Activated T-cell treated with anti-CD3 and anti-CD28 coated beads, Interleukin-2, amount 50 U/mL, for 48 hours (primary cell): ENCODE measurements around the gene UVSSA.
"Not testable (repeated sequence)": the region's sequence is repeated elsewhere in the genome, so short reads cannot be mapped to it uniquely, and the experiment has no call there.

Experiments
- DNase-seq, 2 experiments: peaks; one replicate each; pipeline ENCODE4 v3.0.0-alpha.2; 2020

The UVSSA gene

DNA sequence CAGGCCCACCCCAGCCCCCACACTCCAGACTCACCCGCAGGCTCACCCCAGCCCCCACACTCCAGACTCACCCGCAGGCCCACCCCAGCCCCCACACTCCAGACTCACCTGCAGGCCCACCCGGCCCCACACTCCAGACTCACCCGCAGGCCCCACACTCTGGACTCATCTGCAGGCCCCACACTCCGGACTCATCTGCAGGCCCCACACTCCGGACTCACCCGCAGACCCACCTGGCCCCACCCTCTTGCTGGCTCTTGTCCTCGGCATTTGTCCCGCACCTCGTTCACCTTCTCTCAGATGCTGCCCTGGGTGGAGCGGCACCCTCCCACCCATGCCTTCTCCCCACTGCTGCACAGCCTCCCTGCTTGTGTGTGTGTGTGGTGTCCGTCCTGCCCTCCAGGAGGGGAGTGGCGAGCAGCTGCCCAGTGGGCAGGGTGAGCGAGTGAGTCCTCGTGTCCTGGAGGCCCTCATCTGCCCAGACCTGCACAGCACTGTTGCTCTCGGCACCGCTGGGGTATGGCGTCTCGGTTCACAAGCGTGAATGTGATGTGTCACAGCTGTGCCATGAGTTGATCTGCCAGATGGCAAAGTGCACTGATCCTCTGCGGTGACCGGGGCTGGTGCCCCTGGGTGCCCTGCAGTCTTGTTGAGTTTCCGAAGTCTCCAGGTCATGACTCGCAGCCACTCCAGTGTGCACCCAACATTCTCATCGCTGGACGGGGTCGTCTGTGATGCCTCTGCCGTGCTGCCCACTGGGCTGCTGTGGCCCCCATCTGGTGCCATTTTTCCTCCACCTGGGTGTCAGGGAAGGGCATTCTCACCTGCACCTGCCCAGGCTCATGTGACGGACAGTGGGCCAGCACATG is 29.6 kb upstream of the UVSSA start:
- no peak for DNase-seq

DNA sequence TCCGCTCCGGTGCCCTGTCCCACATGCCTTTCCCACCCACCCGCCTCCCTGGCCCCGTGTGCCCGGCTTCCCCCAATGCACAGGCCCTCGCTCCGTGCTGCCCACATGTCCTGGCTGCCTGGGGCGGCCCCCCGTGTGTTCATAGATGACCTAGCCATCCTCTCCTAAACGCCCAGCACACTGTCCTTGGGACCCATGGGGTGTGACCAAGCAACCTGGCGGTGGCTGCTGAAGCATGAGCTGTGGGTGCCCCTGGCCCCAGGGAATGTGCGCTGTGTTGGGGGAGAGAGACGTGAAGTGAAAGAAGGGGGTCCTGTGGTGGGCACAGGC is 29.0 kb upstream of the UVSSA start:
- no peak for DNase-seq

DNA sequence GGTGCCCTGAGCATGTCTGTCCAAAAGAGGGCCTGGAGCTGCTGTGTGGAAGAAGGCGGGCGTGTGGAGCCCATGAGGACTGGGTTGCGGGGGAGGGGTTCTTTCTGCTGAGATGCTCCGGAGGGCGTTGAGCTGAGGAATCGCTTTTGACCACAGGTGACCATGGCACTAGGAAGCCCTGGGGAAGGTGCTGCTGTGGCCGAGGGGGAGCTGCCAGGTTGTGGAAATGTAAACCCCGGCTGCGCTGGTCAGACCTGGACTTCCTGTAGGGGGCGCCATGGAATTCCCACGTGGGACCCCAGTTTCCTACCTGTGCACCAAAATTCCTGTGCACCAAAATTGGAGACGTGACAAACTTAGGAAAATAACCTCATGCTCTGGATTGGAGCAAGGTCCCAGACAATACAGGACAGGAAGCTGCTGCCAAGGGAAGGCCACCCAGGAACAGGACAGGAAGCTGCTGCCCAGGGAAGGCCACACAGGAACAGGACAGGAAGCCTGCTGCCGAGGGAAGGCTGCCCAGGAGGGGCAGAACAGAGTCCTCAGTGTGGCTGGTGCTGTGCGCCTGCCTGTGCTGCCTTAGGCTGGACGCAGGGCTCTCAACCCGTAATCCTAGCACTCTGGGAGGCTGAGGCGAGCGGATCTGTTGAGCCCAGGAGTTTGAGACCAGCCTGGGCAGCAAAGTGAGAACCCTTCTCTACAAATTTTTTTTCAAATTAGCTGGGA is 28.4 kb upstream of the UVSSA start:
- DNase-seq = peak in 1 of 2 experiments; percentile 54

DNA sequence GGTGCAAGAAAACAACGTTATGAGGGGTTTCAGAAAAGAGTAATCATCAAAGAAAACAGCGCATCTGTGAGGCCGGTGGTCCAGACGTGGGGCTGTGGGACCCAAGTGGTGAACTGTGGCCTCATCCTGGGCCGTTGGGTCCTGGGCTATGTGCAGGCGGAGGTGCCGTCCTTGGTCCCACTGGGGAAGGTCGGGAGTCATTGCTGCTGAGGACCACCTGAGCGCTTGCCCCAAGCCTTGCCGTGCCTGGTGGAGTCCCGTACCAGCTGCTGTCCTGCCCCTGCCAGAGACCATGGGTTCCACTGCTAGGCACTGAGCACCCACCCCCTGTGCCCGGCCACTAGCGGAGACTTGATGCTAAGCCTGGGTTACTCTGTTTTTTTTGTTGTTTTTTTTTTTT is 25.5 kb upstream of the UVSSA start:
- no peak for DNase-seq

DNA sequence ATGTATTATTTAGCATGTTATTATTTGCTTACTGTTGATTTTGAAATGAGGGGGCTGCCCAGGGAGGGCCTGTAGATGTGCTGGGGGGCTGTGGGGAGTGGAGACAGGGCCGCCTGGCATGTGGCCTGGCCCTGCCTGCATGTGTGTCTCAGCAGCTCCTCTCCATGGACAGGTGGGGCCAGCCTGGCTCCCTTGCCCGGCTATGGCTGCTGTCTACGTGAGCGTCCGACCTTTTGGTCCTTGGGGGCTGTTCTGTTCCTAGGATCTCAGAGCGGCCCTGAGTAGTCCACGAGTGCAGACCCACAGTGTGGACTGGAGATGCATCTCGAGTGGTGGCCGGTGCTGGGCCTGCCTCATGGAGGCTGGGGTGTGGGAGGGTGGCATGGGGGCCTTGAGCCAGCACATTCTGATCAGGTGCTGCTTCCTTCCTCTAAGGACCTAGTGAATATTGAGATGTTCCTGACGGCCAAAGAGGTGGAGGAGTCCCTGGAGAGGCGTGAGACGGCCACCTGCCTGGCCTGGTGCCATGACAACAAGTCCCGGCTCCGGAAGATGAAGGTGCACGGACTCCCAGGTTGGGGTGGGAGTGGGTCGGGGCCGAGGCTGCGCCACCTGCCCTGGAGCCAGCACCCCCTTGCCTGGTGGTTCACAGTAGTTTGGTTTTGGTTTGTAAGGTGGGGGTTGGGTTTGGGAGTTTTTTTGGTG is 24.9 kb upstream of the UVSSA start:
- DNase-seq = no peak

DNA sequence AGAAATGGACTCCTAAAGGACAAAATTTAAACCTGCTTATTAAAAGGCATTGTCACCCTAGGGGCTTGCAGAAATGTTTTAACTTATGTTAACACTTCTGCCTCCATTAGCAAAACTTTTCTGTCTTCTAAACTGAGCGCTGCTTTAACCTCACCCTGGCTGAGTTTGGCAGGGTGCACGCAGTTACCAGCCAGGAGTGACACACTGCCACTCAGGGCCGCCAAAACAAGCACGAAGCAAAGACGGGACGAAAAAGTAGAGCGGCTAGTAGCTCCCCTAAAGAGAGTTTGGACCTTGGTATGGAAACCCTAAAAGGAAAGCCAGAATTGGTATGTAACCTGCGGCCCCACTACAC is 23.8 kb upstream of the UVSSA start:
- no peak for DNase-seq

DNA sequence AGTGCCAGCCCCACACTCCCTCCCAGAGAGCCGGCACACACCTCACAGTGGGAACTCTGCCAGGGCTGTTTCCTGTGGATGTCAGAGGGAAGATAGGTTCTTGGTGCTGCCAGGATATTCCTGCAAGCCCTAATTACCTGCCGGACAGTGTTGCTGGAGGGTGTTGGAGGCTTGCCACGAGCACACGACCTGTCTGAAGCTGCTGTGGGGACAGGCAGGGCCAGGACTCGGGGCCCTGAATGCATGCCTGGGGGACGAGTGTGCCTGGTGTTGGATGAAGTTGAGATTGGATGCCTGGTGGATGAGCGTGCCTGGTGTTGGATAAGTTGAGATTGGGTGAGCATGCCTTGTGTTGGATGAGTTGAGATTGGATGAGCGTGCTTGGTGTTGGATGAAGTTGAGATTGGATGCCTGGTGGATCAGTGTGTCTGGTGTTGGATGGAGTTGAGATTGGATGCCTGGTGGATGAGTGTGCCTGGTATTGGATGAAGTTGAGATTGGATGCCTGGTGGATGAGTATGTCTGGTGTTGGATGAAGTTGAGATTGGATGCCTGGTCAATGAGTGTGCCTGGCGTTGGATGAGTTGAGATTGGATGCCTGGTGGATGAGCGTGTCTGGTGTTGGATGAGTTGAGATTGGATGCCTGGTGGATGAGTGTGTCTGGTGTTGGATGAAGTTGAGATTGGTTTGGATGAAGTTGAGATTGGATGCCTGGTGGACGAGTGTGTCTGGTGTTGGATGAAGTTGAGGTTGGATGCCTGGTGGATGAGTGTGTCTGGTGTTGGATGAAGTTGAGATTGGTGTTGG is 23.2 kb upstream of the UVSSA start:
- no peak for DNase-seq

DNA sequence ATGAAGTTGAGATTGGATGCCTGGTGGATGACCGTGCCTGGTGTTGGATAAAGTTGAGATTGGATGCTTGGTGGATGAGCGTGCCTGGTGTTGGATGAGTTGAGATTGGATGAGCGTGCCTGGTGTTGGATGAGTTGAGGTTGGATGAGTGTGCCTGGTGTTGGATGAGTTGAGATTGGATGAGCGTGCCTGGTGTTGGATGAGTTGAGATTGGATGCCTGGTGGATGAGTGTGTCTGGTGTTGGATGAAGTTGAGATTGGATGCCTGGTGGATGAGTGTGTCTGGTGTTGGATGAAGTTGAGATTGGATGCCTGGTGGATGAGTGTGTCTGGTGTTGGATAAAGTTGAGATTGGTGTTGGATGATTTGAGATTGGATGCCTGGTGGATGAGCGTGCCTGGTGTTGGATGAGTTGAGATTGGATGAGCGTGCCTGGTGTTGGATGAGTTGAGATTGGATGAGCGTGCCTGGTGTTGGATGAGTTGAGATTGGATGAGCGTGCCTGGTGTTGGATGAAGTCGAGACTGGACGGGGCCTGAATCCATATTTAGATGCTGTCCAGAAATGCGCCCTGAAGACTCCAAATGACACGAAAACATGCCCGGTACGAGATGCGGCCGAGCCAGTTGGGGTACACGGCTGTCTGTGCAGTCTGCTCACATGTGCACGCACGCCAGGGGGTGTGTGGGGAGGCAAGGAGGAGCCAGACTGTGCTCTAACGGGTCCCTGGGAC is 22.4 kb upstream of the UVSSA start:
- not testable (repeated sequence) for DNase-seq

DNA sequence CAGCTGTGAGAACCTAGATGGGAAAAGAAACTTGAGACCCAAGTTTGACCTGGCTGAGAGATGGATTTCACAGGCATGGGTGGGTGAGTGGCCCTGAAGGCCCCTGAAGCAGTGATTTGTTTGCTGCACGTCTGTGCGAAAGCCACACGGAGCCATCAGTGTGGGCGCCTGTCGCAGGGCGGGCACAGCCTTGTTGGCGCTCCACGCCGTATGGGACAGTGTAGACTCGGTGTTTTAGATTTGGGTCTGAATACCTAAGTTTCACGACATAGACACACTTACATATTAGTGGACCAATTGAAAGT is 21.9 kb upstream of the UVSSA start:
- DNase-seq = no peak

DNA sequence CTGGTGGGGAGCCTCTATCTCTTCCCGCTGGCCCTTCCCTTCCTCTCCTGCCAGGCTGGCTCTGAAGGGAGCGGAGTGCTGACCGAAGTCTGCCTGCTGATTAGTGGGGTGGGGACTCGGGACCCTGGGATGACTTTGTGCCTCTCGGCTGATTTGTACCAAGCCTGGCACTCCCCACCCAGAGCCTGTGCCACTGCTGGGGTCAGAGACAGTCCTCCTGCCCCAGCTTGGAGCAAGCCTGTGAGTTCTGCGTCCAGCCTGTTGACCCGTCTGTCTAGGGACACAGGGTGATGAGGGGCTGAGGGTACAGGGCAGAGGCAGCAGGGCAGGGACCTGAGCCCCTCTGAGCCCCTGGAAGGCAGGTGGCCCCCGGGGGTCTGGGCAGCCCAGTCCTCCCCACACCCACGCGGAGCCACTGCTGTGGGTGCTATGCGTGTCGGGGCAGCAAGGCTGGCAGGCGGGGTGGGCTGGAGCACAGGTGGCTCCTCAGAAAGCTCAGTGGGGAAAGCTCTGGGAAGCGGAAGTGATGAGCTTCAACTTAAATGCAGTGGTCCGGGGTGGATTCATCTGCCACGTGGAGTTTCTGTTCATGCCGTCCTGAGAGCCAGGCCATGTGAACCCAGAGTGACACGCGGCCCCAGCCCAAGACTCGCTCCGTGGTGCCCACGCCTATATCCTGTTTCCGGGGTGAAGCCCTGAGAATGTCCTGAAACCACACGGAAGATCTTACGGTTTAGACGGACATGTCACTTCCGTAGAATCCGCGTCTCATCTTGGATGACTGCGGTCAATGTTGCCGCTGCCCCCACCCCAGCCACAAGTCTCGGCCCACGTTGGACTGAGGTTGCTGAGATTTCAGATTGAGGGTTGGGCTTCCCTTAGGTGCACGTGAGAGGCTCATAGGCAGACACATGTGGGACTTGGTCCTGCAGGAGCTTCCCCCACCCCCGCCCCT is 21.1 kb upstream of the UVSSA start:
- DNase-seq = no peak

DNA sequence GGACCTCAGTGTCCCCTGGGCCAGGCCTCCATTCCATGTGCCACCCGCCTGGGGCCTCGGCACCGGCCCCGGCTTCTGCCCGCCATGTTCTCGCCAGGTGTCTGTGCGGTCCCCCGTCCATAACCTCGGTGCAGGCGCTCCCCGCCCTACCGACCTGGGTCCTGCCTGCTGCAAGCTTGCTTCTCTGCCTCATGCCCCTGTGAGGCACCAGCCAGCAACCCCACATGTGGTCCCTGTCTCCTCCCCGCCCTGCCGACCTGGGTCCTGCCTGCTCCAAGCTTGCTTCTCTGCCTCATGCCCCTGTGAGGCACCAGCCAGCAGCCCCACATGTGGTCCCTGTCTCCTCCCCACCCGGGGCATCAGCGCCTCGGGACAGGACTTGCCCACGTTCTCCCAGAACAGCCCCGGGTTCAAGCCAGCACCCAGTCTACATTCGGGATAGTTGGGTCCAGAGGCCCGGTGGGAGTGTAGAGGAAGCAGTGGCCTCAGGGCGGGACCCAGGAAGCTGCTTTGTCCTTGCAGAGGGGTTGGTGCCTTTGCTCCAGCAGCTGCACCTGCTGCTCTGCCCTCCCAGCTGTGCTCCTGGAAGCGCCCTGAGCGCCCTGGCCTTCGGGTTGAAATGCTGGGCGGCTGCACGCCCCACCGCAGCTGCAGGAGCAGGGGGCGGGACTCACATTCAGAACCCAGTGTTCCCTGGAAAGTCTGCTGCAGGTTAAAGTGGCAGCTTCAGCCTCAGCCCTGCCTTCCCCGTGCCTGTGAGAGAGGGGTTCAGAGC is 20.1 kb upstream of the UVSSA start:
- DNase-seq = no peak

DNA sequence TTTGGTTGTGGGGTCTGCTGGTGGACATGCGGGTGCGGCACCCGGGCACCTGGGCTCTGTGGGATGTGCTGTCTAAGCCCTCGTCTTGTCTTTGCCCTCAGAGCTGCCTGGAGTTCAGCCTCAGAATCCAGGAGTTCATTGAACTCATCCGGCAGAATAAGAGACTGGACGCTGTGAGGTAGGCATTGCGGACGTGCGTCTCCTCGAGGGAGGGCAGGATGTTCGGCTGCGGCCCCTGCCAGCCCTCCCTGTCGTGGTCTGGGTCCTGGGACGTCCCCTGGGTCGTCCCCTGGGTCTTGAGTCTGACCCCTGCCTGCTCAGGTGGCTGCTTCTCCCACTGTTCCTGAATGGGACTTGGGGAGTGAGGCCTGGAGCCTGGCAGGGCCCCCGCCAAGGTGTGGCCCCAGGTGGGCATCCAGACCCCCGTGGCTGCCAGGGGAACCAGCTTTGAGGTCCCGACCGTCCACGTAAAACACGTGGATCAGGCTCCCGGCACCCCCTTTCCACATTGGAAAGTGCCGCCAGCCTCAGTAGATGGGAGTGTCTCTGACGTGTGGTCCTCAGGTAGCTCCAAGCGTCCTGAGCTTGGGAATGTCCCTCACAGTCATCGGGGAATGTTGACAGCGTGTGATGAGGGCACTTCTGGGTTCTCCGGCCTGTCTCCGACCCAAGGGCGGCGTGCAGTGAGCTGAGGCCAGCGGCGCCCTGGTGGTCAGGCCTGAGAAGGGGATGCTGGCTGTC is 19.3 kb upstream of the UVSSA start:
- DNase-seq = no peak

DNA sequence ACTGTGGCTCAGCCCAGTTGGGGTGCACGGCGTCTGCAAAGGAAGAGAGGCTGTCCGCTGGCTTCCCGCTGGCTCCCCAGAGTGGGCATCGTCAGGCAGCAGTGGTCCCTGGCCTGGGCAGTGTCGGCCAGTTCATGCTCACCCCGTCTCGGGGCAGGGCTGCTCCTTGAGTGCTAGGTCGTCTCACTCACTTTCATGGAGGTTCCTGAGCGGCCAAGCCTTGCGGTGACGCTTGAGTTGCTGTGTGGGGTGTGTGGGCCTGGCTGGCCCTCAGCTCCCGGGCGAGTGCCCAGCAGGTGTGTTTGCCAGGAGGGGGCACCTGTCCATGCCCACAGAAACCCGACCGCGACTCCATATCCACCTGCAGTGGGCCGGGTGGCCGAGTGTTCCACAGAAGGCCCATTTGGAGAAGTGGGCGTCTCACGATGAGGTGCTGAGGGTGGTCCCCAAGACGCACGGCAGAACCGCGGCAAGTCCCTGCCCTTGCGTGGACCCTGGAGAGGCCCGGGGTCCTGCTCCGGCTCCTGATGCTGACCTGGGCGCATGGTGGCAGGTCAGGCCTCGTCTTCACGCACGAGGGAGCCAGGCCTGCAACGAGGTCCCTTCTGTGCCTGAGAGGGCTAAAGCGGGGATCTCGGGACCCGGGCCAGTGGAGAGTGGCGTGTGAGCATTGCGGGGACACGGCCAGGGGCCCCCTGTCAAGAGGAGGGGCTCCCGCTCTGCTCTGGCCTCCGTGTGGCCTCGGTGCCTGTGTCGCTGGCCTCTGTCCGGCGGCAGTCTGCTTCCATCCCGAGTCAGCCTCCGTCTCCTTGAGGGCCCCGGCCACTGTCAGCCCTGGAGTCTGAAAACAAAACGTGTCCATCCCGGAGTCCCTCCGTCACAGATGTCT is 18.5 kb upstream of the UVSSA start:
- no peak for DNase-seq

DNA sequence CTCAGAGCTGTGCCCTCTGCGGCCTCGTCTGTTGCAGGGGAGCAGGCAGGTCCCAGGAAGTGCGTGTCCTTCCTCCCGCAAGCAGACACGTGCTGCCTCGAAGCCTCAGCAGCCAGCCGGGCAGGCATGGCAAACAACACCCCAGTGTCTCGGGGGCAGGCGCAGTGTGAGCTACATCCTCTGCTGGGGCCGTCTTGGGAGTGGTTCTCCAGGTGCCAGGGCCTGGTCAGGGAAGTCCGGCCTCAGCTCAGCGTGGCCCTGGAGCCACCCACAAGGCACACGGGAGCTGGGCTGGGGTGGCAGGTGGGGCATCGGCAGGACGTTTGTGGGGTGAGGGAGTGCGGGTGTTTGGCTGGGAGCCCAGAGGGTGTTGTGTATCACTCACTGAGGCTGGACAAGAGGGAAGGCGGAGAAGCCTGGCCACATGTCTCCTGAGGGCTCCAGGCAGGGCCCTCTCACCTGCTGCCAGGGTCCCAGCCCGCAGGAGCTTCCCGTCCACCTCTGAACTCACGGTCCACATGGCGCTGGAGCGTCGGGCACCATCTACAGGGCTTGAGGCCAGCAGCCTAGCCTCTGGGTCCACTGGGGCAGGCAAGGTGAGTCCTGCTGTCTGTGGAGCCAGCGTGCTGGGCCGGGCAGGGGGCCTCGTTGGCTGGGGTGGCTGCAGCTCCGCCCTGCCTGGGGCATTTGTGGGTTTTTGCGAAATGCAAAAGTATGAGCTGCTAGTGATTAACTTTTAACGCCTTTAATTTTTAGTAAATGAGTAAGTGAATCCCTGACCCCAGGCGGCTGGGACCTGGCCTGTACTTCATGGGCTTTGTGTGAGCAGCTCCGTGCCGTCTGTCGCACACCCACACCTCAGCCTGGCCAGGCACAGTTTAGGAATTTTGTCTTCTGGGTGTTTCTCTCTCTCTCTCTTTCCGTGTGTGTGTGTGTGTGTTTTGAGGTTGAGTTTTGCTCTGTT is 17.3 kb upstream of the UVSSA start:
- peak in 1 of 2 experiments; percentile 39 for DNase-seq

DNA sequence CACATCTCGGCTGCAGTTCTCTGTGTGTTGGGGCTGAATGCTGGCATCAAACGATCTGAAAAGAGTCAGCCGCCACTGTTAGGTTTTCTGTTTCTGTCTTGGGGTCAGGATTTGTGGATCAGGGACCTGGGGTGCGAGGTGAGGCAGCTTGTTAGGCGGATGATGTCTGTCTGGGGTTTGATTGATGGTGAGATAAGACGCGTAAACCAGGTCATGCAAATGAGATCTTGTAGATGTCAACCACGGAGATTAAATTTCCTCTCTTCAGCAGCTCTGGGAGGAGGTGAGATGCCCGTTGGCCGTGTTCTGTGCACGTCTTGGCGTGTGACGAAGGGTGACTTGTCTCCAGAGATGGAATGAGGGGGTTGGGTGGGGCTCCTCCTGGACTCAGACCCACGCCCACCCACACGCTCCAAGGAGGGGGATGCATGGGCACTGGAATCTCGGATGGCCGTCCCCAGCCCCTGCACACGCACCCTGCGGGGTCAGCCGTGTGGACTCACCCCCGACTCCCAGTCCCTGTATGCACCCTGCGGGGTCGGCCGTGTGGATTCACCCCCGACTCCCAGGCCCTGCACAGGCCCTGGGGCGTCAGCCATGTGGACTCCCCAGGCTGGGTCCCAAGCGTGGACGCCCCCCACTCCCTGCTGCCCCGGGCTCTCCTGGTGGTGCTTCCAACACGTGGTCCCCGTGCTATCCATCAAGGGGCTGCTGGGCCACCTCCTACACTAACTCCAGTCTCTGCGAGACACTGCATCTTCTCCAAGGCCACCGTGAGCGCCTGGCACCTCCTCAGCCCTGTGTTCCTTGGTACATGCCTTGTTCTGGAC is 16.0 kb upstream of the UVSSA start:
- peak; percentile 78 to 82 for DNase-seq

DNA sequence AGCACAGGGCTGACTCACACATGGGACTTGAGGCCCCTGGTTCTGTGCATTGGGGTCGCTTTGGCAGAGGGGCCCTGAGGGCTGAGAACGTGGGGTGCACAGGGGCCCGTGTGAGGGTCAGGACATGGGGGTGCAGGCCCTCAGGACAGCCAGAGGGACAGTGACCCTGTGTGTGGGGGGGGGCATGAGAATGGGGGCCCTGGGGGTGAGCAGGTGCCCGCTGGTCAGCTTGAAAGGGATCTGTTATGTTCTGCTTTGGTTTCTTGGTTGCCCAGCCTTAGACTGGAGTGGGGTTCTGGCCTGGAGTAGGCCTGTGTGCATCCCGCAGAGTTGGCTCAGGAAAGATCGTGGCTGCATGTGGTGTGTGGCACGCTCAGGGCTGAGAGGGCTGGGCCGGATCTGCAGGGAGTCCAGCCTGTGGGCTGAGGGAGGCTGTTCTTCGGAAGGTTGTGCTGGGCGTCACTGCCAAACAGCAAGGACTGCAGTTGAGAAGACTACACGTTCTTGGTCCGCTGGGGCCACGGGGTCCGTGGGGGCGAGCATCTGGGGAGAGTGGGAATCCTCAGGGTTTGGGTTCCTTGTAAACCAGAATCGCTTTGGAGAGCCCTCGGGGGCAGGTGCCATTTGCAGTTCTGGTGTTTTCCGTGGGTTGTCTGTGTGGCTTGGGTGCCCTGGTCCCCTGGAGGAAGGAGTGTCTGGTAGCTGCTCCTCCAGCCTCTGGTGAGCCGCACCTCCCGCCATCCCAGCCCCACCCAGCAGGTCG is 15.2 kb upstream of the UVSSA start:
- no peak for DNase-seq
